ENCODE measurements around the gene TMEM72.

The TMEM72 gene

DNA sequence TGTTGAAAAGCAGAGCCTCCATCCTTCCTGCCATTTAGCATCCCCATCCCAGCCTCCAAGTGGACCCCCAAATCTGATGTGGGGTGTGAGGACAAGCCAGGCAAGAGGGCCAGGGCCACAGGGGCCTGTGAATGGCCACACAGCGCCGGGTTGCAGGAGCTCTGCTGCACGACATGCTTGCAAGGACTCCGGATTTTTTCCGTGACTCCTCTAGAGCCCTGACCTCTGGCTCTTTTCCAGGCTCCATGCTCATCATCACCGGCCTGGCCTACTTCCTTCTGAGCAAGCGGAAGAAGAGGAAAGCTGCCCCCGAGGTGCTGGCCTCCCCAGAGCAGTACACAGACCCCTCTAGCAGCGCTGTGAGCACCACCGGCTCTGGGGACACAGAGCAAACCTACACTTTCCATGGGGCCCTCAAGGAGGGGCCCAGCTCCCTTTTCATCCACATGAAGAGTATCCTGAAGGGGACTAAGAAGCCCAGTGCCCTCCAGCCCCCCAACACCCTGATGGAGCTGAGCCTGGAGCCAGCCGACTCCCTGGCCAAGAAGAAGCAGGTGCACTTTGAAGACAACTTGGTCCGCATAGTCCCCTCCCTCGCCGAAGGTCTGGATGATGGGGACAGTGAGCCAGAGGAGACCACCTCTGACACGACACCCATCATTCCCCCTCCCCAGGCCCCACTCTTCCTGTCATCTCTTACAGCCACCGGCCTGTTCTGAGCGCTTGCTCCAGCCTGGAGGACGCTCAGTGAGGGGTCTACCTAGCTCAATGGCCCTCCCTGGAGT, 23.5 kb downstream of the TMEM72 start:
- DNase-seq (ENCODE audit: low read depth), result no peak

DNA sequence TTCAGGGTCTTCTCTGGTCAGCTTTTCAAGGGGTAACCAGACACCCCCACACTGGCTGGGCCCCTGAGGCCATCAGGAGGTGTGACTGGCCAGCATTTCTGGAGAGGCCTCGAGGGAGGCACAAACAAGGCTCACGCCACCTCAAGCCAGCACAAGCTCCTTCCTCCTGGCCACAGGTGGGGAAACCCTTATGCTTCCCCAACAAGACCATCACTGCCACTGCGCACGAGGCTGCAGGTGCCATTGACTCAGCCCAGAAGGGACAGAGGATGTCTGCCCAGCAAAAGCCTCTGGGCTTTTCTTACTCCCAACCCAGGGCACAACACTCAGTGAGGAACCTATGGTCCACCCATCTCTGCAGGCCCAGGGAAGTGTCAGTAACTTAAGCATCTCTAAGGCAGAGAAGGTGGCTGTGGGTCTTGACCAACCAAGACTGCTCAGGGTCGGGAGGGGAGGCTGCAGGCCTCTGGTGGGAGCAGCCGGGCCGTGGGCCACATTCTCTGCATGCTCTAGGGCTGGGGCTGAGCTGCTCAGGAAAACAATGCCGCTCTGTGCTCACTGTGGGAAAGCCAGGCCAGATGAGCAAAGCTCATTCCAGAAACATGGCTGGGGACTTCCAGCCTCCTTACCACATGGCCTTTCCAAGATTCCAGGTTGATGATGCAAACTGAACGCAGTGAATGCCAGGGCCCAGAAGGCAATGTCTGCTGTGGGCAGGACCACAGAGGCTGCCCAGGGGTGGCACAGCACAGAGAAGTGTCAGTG, 24.2 kb downstream of the TMEM72 start:
- no peak for DNase-seq (ENCODE audit: low read depth)

DNA sequence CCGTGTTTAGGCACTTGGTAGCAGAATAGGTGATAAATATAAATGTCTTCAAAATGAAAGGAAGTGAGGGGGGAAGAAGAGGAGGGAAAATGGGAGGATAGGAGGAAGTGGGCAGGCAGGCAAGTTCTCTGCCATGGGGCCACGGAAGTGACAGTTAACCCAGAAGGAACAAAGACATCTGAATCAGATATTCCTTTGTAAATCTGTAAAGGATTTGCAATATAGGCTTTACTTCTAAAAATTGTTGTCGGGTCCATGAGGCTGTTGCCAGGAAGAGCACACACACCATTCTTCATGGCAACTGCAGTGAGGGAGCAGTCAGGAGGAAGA, 24.8 kb downstream of the TMEM72 start:
- no peak for DNase-seq (ENCODE audit: low read depth)

DNA sequence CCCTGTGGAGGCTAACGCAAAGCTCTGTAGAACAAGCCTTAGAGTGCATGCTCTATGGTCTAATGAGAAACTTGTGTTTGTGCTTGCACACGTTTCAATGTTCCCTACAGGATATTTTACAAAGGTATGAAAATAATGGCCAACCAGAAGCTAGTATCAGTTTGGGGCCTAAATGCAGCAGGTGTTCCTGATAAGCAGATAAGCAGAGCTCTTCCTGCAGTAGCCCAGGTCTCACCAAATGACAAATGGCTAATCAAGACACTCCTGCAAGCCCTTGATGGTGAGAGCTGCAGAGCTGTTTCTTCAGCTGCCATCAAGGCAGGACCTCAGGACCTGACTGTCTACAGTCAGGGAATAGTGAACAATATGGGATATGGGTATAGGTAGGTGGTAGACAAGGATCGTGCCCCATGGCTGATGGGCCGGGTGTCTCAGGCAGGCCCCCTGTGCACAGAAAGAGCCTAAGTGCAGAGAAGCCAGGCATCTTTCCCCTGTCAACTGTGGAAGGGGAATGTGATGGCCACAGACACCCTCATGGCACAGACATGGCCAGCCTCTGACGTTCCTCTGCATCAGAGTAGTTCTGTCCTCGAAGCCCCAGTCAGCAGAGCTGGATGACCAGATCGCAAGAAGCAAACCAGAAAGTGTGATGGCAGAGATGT, 25.3 kb downstream of the TMEM72 start:
- DNase-seq (ENCODE audit: low read depth), result no peak

DNA sequence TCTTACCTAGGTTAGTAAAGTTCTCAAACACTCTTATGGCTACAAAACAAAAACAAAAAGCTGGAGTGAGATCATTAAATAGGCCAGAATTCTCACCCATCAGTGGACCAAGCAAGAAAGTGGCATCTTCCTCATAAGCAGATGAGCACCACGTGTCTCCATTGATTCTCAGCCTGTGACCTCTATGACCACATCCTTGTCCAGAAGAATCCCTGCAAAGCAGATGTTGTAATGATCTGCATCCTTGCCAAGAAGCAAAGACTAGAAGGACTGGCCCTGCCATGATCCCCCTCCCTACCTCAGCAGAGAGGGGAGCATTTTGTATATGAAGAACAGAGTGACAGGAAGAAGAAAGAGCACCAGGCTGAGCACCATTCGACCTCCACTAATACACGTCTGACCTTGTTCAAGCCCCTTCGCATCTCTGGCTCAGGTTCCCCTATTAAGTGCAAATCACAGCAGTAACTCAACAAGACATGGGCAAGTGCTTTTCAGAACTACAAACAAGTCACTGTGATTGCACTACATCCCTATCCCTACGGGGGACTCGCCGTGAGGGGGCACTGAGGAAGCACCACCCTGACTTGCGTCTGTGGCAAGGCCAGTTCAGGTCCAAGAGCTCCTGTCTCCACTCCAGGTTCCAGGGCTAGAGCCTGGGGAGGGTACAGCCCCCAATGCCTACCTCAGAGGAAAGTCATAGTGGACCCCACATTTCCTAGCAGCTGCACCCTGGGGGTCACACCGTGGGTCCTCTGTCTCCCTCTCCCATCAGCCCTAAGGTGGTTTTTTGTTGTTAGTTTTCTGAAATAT, 26.3 kb downstream of the TMEM72 start:
- DNase-seq (ENCODE audit: low read depth), result no peak

DNA sequence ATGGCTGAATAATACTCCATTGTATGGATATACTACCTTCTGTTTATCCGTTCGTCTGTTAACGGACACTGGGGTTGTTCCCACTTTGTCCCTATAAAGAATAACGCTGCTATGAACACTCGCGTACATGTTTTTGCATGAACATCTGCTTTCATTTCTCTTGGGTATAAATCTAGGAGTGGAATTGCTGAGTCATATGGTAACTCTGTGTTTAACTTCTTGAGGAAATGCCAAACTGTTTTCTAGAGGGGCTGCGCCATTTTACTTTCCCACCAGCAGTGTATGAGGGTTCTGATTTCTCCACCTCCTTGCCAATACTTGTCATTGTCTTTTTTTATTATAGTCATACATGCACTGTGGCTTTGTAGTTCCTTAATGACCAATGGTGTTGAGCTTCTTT, 27.8 kb downstream of the TMEM72 start:
- DNase-seq (ENCODE audit: low read depth), result no peak

DNA sequence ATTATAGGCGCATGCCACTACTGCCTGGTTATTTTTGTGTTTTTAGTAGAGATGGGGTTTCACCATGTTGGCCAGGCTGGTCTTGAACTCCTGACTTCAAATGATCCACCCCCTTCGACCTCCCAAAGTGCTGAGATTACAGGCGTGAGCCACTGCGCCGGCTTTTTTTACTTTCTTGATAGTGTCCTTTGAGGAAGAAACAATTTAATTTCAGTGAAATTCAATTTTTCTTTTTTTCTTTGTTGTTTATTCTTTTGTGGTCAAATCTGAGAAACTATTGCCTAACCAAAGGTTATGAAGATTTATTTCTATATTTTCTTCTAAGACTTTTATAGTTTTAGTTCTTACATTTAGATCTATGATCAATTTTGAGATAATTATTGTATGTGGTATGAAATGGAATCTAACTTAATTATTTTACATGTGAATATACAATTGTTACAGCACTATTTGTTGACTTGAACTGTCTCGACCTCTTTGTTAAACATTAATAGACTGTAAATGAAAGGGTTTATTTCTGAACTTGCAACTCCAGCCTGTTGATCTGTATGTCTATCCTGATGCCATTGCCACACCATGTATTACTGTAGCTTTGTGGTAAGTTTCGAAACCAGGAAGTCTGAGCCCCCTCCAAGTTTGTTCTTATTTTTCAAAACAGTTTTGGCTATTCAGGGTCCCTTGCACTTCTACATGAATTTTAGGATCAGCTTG, 28.7 kb downstream of the TMEM72 start:
- DNase-seq (ENCODE audit: low read depth), result no peak

DNA sequence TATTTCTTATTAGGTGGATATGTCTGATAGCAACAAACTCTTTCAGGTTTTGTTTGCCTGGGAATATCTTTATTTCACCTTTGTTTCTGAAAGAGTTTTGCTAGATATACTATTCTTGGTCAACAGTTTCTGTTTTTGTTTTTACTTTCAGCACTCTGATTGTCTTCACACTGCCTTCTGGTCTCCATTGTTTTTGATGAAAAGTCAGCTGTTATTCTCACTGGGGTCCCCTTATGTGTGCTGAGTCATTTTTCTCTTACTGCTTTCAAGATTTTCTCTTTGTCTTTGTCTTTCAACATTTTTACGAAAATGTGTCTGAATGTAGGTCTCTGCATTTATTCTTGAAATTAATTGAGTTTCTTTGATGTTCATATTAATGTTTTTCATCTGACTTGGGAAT, 33.2 kb downstream of the TMEM72 start:
- no peak for DNase-seq (ENCODE audit: low read depth)

DNA sequence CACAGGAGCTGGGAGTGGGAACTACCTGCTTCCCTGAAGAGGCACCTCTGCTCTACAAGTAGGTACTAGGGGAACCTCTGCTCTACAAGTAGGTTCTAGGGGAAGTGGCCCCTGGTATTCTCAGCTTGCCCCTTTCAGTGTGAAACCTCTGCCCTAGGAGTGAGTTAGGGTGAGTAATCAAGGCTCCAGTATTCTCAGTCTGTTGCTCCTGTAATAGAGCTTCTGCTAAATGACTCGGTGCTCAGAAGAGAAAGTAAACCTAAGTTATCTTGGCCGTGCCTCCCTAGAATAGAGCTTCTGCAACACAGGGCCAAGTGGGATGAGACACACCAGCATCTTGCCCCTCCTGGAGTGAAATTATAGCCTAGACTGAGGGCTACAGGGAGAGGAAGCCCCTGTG, 35.1 kb downstream of the TMEM72 start:
- DNase-seq (ENCODE audit: low read depth), result no peak

DNA sequence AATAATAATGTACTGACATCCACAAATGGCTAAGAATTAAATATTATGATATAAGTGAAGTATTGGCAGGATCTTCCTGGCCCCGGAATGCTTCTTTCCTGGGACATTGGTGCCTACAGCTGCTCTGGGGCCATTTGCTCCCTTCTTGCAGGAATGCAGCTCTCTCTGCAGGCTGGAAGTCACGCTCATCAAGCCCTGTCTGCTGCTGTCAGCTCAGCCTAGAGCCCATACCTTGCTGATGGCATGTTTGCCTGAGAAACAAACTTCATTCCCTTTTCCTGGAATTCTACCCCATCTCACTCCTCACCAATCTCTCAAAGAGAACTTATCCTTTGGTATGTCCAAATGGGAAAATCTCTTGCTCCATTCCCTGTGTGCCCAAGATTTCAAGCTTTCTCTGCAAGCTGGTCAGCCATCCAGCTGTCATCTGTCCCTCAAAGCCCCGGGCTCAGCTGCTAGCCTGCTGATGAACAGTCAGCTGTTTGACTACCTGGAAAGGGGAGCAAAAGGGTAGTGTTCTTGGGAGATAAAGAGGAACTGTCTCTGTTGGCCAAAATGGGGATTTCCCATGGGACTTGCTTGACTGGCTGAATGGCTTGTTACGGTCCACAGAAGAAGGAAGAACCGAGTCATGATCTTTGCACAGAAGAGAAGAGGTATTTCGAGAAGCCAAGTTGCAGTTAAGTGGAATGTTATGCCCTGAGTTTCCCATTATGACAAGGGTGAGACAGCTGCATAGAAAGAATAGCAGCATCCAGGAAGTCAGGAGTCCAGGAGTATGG, 36.4 kb downstream of the TMEM72 start:
- DNase-seq (ENCODE audit: low read depth), result no peak

DNA sequence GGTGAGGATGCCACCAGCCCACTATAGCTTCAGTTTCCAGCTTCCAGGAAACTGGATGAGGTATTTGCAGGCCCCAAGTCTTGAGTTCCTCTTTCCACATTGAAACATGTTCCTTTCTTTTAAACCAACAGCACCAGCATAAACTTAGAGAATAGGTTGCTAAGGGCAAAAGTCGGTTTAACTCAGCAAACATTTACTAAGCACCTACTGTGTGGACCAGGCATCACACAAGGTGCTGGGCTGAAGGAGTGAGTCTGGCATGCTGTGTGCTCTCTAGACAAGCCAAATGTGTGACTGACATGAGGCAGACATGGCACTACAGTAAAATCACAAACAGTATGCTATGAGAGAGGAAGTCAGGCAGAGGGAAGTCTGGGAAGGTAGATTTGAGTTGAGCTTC, 37.5 kb downstream of the TMEM72 start:
- DNase-seq (ENCODE audit: low read depth), result no peak

DNA sequence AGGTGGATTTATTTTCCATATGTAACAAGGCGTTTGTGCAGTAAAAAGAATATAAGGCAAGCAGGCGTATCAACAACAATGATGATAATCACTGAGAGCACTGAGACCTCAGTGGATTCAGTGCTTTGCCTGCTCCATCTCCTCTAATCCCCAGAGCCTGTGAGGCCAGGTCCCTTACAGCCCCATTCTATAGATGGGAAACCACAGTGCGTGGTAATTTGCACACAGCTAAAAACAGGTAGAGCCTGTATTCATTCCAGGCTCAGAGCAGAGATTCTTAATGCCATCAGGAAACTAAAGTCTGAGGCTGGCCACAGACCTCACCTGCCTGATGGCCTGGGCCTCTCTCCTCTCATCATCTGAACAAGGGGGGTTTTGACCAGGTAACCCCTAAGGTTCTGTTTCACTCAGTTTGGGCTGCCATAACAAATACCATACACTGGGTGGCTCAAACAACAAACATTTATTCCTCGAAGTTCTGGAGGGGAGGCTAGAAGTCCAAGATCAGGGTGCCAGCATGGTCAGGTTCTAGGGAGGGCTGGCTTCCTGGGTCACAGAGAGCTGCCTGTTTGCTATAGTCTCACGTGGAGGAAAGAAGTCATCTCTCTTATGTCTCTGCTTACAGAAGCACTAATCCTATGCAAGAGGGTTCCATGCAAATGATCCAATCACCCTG, 38.1 kb downstream of the TMEM72 start:
- DNase-seq (ENCODE audit: low read depth), result no peak

DNA sequence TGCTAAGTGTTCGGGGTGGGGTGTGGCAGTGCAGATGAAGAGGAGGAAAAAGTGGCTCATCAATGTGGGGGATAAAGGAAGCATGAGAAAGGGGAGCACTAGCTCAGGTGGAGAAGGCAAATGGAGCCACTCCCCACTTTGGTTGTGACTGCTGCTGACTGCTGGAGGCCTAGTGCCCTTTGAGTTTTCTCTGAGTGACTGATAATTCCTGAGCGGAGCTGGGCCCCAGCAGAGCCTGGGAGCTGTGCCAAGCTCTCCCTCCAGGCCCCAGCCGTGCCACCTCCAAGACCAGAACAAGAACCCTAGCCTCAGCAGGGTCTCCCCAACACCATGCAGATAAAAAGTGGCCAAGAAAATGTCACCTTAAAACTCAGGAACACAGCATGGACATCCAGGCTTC, 38.8 kb downstream of the TMEM72 start:
- no peak for DNase-seq (ENCODE audit: low read depth)

DNA sequence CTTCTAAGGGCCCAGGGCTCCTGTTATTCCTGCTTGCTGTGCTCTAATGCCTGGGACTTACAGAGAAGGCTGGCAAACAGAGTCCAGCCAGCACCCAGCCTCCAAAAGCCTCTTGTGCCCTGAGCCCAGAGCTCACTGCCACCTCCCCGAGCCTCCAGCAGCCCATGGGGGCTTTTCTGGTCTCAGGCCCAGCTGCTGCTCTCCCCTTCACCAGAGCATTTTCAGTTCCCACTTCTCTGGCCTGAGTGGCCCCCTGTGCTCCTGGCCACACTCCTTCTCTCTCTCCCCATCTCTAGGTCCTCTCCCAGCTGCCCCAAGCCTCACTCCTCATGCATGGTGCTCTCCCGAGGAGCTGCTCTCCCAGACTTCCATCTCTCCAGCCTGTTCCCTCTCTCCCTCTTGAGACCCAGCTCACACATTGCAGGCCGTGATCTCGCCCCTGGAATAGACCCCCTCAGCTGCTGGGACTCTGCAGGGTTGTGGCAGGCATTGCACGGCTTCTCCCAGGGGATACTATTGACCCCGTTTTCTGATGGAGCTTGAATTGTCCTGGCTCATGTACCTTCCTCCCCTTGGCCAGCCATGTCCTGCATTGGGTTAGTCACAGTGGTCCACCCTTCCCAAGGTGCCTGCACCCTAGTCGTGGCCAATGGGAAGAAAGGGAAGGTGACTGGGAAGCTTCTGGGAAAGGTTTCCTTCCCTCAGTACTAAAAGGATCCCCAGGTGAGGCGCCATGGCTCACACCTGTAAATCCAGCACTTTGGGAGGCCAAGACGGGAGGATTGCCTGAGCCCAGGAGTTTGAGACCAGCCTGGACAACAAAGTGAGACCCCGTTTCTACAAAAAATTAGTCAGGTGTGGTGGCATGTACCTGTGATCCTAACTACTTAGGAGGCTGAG, 39.4 kb downstream of the TMEM72 start:
- no peak for DNase-seq (ENCODE audit: low read depth)

DNA sequence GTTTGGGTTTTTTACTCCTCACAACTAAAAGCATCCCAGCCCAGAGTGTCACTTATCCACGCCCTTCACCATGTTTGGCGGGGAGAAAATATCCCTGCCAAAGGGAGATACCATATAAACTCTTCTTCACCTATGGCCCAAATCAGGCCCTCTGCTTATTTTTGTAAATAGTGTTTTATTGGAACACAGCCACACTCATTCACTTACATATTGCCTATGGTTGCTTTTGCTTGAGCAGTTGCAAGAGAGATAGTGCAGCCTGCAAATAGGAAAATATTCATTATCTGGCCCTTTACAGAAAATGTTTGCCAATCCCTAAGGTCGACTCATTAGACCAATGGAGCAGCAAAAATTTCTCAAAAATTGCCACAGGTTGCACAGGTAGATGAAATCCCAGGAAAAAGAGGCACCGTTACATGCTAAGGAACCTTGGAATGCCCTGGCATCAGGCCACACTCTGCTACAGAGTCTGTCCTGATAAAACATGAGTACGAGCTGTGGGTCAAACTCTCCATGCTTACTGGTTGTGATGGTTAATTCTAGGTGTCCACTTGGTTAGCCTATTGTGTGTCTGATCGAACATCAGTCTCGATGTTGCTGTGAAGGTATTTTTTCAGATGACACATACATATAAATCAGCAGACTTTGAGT, 40.6 kb downstream of the TMEM72 start:
- no peak for DNase-seq (ENCODE audit: low read depth)

DNA sequence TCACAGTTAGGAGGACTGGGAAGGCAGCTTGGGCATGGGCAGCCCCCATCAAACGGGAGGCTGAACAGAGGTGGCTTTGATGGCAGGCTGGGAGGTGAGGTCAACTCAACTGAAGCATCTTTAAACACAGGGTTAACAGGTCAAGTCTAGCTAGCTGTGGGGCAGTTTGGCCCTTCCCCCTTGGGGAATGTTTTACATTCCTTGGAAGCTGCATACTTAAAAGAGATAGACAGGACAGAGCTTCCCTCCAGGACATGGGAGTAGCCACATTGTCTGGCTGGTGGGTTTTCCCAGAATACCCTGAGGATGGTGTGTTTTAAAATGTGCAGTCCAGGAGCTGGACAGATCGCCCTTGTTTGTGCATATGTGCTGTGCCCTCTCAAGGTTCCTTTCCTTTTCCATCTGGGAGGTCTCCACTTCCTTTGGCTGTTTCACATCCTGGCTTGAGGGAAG, 41.7 kb downstream of the TMEM72 start:
- no peak for DNase-seq (ENCODE audit: low read depth)

DNA sequence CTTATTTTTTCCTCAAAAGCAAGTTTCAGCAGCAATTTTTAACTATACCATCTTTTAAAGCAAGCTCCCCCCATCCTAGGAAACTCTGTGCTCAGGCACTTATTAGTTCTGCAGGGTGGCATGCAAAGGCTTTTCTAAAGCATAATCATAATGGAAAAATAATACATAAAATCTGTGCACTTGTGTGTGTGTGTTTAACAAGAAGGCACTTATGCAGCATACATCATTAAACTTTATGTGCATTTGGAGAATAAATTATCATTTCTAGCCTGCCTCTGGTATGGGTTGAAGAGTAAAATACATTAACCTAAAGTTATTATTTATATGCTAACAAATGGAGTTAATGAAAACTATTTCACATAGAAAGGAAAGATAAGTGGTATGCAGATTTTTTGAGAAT, 42.9 kb downstream of the TMEM72 start:
- DNase-seq (ENCODE audit: low read depth), result no peak

DNA sequence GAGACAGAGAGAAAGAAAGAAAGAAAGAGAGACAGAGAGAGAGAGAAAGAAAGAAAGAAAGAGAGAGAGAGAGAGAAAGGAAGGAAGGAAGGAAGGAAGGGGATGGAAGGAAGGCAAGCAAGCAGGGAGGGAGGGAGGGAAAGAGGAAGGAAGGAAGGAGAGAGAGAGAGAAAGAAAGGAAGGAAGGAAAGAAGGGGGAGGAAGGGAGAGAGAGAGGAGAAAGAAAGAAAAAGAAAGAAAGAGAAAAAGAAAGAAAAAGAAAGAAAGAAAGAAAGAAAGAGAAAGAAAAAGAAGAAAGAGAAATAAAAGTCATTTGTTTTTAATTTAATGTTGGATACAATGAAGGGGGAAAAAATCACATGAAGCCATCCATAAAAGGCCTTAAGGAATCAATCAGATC, 43.8 kb downstream of the TMEM72 start:
- DNase-seq (ENCODE audit: low read depth), result no peak

Data from activated T-helper 9 cell treated with anti-CD3 and anti-CD28 coated beads, Interleukin-2, amount 50 U/mL, for 16 hours (primary cell).